Measurements from ENCODE around the gene MLLT6.

GRCh38 chr17:38663125-38663751, 41.8 kb upstream of the MLLT6 start:
- TF ChIP-seq POLR2AphosphoS5 (IDR thresholded peaks at IDR 0.05; ENCODE audit: borderline replicate concordance, low read depth, low read length) (no peak), EZH2 (IDR thresholded peaks at IDR 0.05) (no peak), FOXP2 (optimal IDR thresholded peaks at IDR 0.05; ENCODE audit: control extremely low read depth, extremely low read length, insufficient read depth) (no peak)

Data from SK-N-MC (cell line).